Activated T-cell treated with anti-CD3 and anti-CD28 coated beads, Interleukin-2, amount 50 U/mL, for 4 hours (primary cell): Measurements from ENCODE around the gene ACSF3. TPM values are rescaled to one million over a fixed set of nuclear protein-coding genes. Genes with fewer than 3 reads are reported as not detected.
A peak's percentile ranks its signal among the peaks of the same experiment; 100 is the strongest.

Source experiments
- ATAC-seq, 2 donors: fragments of 200-7000 bp; cut with Tn5 transposase; one replicate each; pipeline ENCODE4 v1.10.0; 2021
- DNase-seq: peaks from one replicate; pipeline ENCODE4 v3.0.0-alpha.2; 2020
- H3K27me3 Mint-ChIP-seq: one replicate; pipeline ENCODE4 v1.8.0; 2021; ENCODE audit warnings: low read depth, mixed read lengths
- H3K36me3 Mint-ChIP-seq: one replicate; pipeline ENCODE4 v1.8.0; 2022; ENCODE audit warnings: mixed read lengths; ENCODE audit not compliant: insufficient read depth
- H3K4me1 Mint-ChIP-seq: one replicate; pipeline ENCODE4 v1.8.0; 2021; ENCODE audit warnings: low read depth, mixed read lengths
- H3K4me3 Mint-ChIP-seq: one replicate; pipeline ENCODE4 v1.8.0; 2021; ENCODE audit warnings: mild to moderate bottlenecking, moderate library complexity, mixed read lengths
- H3K9me3 Mint-ChIP-seq: one replicate; pipeline ENCODE4 v1.8.0; 2021; ENCODE audit warnings: mixed read lengths
- total RNA-seq, 3 donors: library from RNA; stranded (reverse); gene quantifications; one replicate each; pipeline ENCODE4 v1.2.1, GENCODE V29; 2021

ACSF3 gene
- total RNA-seq, 3 donors from 2014 or later = 32.5 to 38.7 (median 34.2) TPM

DNA sequence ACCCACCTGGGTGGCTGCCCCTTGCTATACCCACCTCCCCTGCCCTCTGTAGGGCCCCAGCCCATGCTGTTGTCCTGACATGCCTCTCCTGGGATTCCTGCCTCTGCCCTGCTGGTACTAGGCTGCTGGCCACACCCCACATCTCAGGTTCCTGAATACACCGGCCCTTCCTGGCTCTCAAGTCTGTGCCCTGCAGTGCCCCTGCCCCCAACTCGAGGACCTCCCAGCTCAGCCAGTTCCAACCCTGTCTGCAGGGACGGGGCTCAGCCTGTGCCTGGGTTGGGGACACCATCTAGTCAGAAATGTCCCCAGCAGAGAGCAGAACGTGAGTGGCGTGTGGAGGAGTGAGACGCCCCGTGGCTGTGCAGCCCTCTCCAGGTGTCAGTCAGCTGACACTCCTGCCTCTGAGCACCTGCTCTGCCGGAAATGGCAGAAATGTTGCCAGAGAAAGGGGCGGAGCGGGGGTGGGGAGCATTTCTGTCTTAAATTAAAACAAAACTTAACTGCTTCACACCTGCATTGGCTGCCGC, 28.7 kb downstream of the ACSF3 start:
- Mint-ChIP-seq H3K36me3 (peaks cover 21% of the 10 kb centered on the region), H3K4me1 (peaks cover 23% of the 10 kb centered on the region), H3K9me3 (no peaks in the 10 kb centered on the region), H3K27me3 (no peaks in the 10 kb centered on the region), H3K4me3 (no peak overlapping the region)
- DNase-seq (peak; percentile 62), ATAC-seq (peak; percentile 49 to 58)

GRCh38 chr16:89123001-89123830, 29.6 kb downstream of the ACSF3 start:
- no peak overlapping the region for H3K4me3 Mint-ChIP-seq
- H3K27me3 Mint-ChIP-seq = no peaks in the 10 kb centered on the region
- ATAC-seq (no peak), DNase-seq (no peak)
- peaks cover 20% of the 10 kb centered on the region for H3K36me3 Mint-ChIP-seq
- peaks cover 23% of the 10 kb centered on the region for H3K4me1 Mint-ChIP-seq
- no peaks in the 10 kb centered on the region for H3K9me3 Mint-ChIP-seq

- H3K36me3 Mint-ChIP-seq = peaks cover 20% of the 10 kb centered on the region
- H3K27me3 Mint-ChIP-seq = no peaks in the 10 kb centered on the region
- H3K4me1 Mint-ChIP-seq = peaks cover 21% of the 10 kb centered on the region
- no peak overlapping the region for H3K4me3 Mint-ChIP-seq
- DNase-seq = no peak
- ATAC-seq = no peak
- H3K9me3 Mint-ChIP-seq = no peaks in the 10 kb centered on the region
Observed at GRCh38 chr16:89123831-89124100, 30.1 kb downstream of the ACSF3 start.

DNA sequence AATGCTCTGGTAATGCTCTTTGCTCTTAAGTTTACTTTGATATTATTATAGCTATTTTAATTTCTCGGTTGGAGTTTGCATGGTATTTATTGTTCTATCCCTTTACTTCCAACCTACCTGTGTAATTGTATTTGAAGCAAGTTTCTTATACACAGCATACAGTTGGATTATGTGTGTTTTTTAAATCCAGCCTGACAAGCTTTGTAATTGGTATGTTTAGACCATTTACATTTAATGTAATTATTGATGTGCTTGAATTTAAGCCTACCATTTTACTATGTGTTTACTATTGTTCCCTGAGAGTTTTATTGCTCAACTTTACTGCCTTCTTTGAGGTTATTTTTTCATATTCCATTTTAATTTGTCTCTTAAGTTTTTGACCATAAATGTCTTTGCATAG, 35.7 kb downstream of the ACSF3 start:
- no peak for ATAC-seq
- H3K4me3 Mint-ChIP-seq = no peak overlapping the region
- H3K27me3 Mint-ChIP-seq = no peaks in the 10 kb centered on the region
- H3K4me1 Mint-ChIP-seq = peaks cover 7% of the 10 kb centered on the region
- H3K36me3 Mint-ChIP-seq = peaks cover 27% of the 10 kb centered on the region
- no peaks in the 10 kb centered on the region for H3K9me3 Mint-ChIP-seq
- DNase-seq = no peak

DNA sequence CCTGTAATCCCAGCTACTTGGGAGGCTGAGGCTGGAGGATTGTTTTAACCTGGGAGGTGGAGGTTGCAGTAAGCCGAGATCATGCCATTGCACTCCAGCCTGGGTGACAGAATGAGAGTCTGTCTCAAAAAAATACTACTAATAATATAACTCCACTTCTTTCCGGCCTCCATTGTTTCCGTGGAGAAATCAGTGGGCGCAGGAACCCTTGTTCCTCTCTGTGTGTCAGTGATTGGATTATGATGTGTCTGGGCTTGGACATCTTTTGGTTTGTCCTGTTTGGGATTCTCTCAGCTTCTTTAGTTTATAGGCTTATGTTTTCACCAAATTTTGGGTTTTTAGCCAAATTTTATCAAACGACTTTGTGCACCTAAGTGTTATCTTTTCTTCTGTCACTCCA, 36.8 kb downstream of the ACSF3 start:
- H3K4me1 Mint-ChIP-seq = peaks cover 7% of the 10 kb centered on the region
- DNase-seq (no peak), ATAC-seq (no peak)
- no peaks in the 10 kb centered on the region for H3K9me3 Mint-ChIP-seq
- no peaks in the 10 kb centered on the region for H3K27me3 Mint-ChIP-seq
- H3K36me3 Mint-ChIP-seq = peaks cover 30% of the 10 kb centered on the region
- H3K4me3 Mint-ChIP-seq = no peak overlapping the region

DNA sequence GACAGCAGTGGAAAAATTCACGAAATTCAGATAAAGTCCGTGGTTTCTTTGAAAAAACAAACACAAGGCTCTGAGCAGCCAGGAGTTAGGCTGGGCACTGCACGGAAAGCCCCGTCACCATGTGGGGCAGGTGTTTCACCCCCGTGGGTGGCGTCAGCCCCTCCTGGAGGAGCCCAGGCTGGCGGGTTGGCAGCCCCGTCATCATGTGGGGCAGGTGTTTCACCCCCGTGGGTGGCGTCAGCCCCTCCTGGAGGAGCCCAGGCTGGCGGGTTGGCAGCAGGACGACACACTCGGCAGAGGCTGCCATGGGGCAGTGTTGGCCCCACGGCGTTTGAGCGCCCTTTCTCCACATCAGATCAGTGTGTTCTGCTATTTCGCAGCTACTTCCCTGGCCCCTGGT, 38.1 kb downstream of the ACSF3 start:
- Mint-ChIP-seq H3K9me3 (no peaks in the 10 kb centered on the region), H3K27me3 (no peaks in the 10 kb centered on the region), H3K4me3 (no peak overlapping the region), H3K4me1 (peaks cover 7% of the 10 kb centered on the region), H3K36me3 (peaks cover 29% of the 10 kb centered on the region)
- no peak for DNase-seq
- ATAC-seq = no peak

- Mint-ChIP-seq H3K27me3 (no peaks in the 10 kb centered on the region), H3K4me3 (no peak overlapping the region), H3K4me1 (peaks cover 7% of the 10 kb centered on the region), H3K9me3 (no peaks in the 10 kb centered on the region), H3K36me3 (peaks cover 29% of the 10 kb centered on the region)
- DNase-seq = no peak
- ATAC-seq = no peak
Observed at GRCh38 chr16:89132194-89133005, 38.7 kb downstream of the ACSF3 start.

DNA sequence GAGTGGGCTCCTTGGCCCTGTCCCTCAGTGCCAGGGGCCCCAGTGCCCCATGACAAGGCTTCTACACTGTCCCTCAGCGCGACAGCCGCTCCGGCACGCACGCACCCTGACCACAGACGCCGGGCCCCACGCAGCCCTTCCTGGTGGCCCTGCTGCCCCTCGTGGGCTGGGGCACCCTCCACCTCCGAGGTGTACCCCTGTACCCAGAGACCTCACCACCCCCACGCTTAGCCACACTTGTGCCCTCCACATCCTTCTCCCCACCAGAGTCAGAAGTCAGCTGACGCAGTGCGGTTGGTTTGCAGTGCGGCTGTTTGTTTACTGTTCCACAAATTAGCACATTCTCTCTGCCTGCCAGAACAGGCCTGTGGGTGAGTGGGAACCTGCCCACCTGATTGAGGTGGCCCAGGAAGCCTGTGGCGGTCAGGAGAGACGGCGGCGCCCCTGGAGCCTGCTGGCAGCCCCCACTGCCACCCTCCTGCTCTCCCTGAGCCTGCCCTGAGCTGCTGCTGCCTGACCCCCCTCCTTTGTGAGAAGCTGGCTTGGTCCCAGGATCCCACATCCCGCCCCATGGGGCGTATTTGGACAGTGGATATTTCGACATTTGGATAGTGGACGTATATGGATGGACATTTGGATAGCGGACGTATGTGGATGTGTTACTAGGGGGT, 39.9 kb downstream of the ACSF3 start:
- Mint-ChIP-seq H3K36me3 (peaks cover 29% of the 10 kb centered on the region), H3K4me1 (peaks cover 7% of the 10 kb centered on the region), H3K27me3 (no peaks in the 10 kb centered on the region), H3K9me3 (no peaks in the 10 kb centered on the region), H3K4me3 (no peak overlapping the region)
- no peak for ATAC-seq
- no peak for DNase-seq

- DNase-seq = no peak
- peaks cover 5% of the 10 kb centered on the region for H3K4me1 Mint-ChIP-seq
- no peak overlapping the region for H3K4me3 Mint-ChIP-seq
- no peaks in the 10 kb centered on the region for H3K27me3 Mint-ChIP-seq
- no peak for ATAC-seq
- H3K36me3 Mint-ChIP-seq = peaks cover 26% of the 10 kb centered on the region
- H3K9me3 Mint-ChIP-seq = no peaks in the 10 kb centered on the region
Observed at GRCh38 chr16:89134269-89134668, 40.6 kb downstream of the ACSF3 start.

DNA sequence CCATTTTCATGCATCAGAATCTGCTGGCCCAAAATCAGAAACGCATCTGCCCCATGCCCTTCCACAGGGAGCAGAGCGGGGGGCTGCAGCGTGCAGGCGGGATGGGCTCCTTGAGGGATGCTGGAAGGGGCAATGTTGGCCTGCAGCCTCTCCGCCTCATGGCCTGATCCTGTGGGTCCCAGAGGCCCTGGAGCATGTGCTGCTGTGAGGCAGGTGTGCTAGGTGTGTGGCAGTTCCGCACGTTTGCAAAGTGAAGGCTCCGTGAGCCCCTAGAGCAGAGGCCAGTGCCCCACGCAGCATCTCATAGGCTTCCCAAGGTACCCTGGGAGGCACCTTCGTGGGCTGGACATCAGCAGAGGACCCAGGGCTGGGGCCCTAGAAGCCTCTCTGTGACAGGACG, 41.5 kb downstream of the ACSF3 start:
- H3K27me3 Mint-ChIP-seq = no peaks in the 10 kb centered on the region
- peaks cover 4% of the 10 kb centered on the region for H3K4me1 Mint-ChIP-seq
- peaks cover 22% of the 10 kb centered on the region for H3K36me3 Mint-ChIP-seq
- no peak overlapping the region for H3K4me3 Mint-ChIP-seq
- no peak for ATAC-seq
- H3K9me3 Mint-ChIP-seq = no peaks in the 10 kb centered on the region
- no peak for DNase-seq

GRCh38 chr16:89135971-89136765, 42.5 kb downstream of the ACSF3 start:
- no peaks in the 10 kb centered on the region for H3K27me3 Mint-ChIP-seq
- no peak for ATAC-seq
- no peak for DNase-seq
- H3K9me3 Mint-ChIP-seq = no peaks in the 10 kb centered on the region
- peaks cover 25% of the 10 kb centered on the region for H3K36me3 Mint-ChIP-seq
- peaks cover 2% of the 10 kb centered on the region for H3K4me1 Mint-ChIP-seq
- H3K4me3 Mint-ChIP-seq = no peak overlapping the region

DNA sequence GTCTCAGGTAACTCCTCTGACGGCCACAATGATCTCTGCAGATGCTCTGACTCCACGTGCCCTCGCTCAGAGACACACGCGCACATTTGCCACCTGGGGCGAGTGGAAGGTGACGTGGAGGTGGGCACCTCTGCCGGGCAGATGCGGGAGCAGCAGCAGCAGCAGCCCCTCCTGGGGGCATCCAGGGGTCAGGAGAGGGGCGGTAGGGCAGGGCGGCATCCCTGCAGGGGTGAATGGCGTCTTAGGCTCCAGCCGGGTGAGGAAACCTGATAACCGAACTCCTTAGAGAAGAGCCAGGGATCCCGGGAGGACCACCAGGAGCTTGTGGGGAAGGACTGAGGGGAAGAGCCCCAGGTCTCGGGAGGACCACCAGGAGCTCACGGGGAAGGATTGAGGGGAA, 43.3 kb downstream of the ACSF3 start:
- Mint-ChIP-seq H3K4me1 (no peaks in the 10 kb centered on the region), H3K36me3 (peaks cover 21% of the 10 kb centered on the region), H3K27me3 (no peaks in the 10 kb centered on the region), H3K4me3 (no peak overlapping the region), H3K9me3 (no peaks in the 10 kb centered on the region)
- no peak for ATAC-seq
- no peak for DNase-seq

DNA sequence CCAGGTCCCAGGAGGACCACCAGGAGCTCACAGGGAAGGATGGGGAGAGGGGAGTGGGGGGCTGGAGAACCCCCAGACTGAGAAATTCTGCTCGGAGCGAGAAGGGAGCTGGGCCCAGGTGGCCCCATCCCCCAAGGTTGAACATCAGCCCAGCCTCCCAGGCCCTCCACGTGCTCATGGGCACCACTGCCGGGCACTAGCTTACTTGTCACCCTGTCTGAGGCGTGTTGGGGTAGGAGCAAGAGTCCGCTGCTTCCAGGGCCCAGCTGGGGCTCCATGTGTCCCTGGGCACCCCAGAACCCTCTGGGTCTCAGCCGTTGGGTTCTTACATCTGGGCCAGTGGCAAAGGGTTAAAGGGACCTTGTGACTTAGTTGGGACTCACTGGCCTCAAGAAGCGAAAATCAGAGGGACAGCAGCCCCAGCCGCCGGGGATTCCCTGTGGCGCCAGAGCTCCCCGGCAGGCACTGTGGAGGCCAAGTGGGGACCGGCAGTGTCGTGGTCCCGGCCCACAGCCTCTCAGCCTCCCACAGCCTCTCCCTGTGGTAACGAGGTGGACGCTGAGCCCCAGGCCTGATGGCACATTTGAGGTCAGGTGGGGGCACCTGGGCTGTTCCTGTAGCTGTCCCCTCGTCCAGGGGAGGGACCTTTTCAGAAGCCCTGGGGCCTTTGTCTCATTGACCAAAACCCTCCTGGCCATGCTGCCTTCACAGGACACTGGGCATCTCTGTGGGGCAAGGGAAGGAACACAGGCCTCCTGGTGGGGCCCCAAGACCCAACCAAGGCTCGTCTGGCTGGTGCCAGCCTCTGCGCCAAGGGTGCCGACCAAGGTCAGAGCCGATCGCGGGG, 44.2 kb downstream of the ACSF3 start:
- ATAC-seq = no peak
- H3K4me3 Mint-ChIP-seq = no peak overlapping the region
- H3K27me3 Mint-ChIP-seq = no peaks in the 10 kb centered on the region
- no peaks in the 10 kb centered on the region for H3K4me1 Mint-ChIP-seq
- H3K36me3 Mint-ChIP-seq = peaks cover 21% of the 10 kb centered on the region
- no peak for DNase-seq
- H3K9me3 Mint-ChIP-seq = no peaks in the 10 kb centered on the region
